Ovary (tissue), 9 donors: ENCODE results near the gene DNASE2. TPM values are rescaled to one million over a fixed set of nuclear protein-coding genes. Genes with fewer than 3 reads are reported as not detected.
"Not testable (repeated sequence)": the region's sequence is repeated elsewhere in the genome, so short reads cannot be mapped to it uniquely, and the experiment has no call there.

Experiments
- DNase-seq, 5 donors: peaks; one replicate each; pipeline ENCODE4 v3.0.0-alpha.2; 2019 to 2020
- H3K27ac ChIP-seq, 2 donors: fragments of 200-600 bp; one replicate each; pipeline versions ENCODE4 v1.5.1 to v1.8.0; 2019 to 2022
- H3K27me3 ChIP-seq: fragments of 200-600 bp; one replicate; pipeline ENCODE4 v1.8.0; 2022
- H3K36me3 ChIP-seq: fragments of 200-600 bp; sonication (generic); one replicate; pipeline ENCODE4 v1.5.1; 2019
- H3K4me1 ChIP-seq: one replicate; pipeline ENCODE4 v1.8.1; 2013; ENCODE audit warnings: mild to moderate bottlenecking, moderate library complexity; ENCODE audit not compliant: insufficient read depth
- H3K4me3 ChIP-seq: fragments of 200-600 bp; sonication (generic); one replicate; pipeline ENCODE4 v1.5.1; 2017
- H3K9me3 ChIP-seq, 2 donors: fragments of 200-600 bp in 1 of 2; sonication (generic) in 1 of 2; one replicate each; pipeline versions ENCODE4 v1.5.1 to v1.8.1; 2013 to 2019; ENCODE audit warnings: mild to moderate bottlenecking in 1 of 2, moderate library complexity in 1 of 2
- CTCF ChIP-seq, 3 donors: fragments of 450-650 bp in 2 of 3; fragments of 200-600 bp in 1 of 3; IDR thresholded peaks; one replicate each; pipeline versions ENCODE4 v1.5.1 to v1.8.0; 2016 to 2022; ENCODE audit warnings: antibody characterized with exemption in 3 of 3, mild to moderate bottlenecking in 1 of 3
- EP300 ChIP-seq: sonication (generic); formaldehyde crosslinking; IDR thresholded peaks from one replicate; pipeline ENCODE4 v1.6.1; 2017; ENCODE audit warnings: antibody characterized with exemption
- POLR2A ChIP-seq: fragments of 450-650 bp; IDR thresholded peaks from one replicate; pipeline ENCODE4 v1.6.1; 2017; ENCODE audit warnings: antibody characterized with exemption, mild to moderate bottlenecking, moderate library complexity
- WGBS, 3 donors: extraction: QIAGEN DNeasy Blood & Tissue Kit in 1 of 3; methylation state at CpG; one replicate each; pipeline versions ENCODE4 v1.1.5 to v1.1.7; 2013 to 2017; 5-methylcytosine and 5-hydroxymethylcytosine counted together
- intact Hi-C, 4 donors: fragments of 100-400 bp; cut with DNase I; formaldehyde crosslinking; loops; one replicate each; pipeline versions ENCODE4 v1.11.0 to v1.15.1; 2022 to 2023
- polyA plus RNA-seq, 2 donors: library from polyadenylated mRNA; stranded (reverse); fragments of 200-250 nt in 1 of 2; fragments of 350-450 nt in 1 of 2; fragmentation: Illumina TruSeq in 1 of 2; extraction: RNeasy Lipid Tissue Mini Kit (QIAGEN cat#74804) in 1 of 2; gene quantifications; one replicate each; pipeline ENCODE4 v1.2.3, GENCODE V29; 2013 to 2014
- total RNA-seq, 7 donors: library from RNA; depleted of rRNA in 2 of 7; stranded (reverse); fragments of >200 nt in 2 of 7; fragmentation: NEBNext Ultra II Directional in 3 of 7; extraction: Animal tissue kit (Norgen Biotek cat#: 25700) in 3 of 7; gene quantifications; one replicate each; pipeline versions ENCODE4 v1.1.0 to v1.2.4, GENCODE V29; 2016 to 2023
- donor health status: DM: no; HTN: no; CAD: no; lungs with moderate emphysema.
- donor health status: DM: no; HTN: no; CAD: no.
- donor health status: Bipolar disorder and iron deficiency.
- donor health status: DM: yes; HTN: yes; CAD: no.
- donor health status: DM: no; HTN: no; CAD: no.
- donor health status: DM: yes; HTN: yes; CAD: no.

Gene DNASE2
- total and polyA plus RNA-seq, 9 donors, result 20.9 to 54.2 (median 29.2) TPM

DNA sequence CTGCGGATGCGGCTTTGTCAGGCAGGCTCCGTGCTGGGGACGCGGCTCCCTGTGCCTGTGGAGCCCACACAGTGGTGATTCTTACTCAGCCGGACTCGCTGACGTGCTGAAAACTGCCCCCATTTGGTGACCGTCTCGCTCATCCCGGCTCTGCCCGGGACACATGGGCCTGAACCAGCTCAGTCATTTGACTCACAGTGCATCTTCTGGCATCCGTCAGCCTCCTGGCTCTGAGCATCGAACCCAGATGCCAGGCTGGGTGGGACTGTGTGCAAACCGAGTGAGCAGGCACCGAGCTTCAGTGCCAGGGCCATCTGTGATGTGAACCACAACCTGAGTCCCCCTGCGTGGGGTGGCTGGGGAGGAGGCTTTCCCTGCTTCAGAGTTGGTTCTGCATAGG is 15.2 kb upstream of the DNASE2 start:
- Histone ChIP-seq H3K27me3 (no peaks in the 10 kb centered on the region), H3K27ac (no peak overlapping the region), H3K4me3 (no peak overlapping the region), H3K36me3 (no peaks in the 10 kb centered on the region), H3K4me1 (peaks cover 5% of the 10 kb centered on the region), H3K9me3 (no peaks in the 10 kb centered on the region)
- 93 to 95% (median 94%) methylated on average over 17 of the region's 17 CpGs for WGBS, 3 donors
- intact Hi-C loops, result no loop called here
- TF ChIP-seq POLR2A (no peak), CTCF (IDR thresholded peaks at IDR 0.05) (no peak), EP300 (no peak)
- no peak for DNase-seq

DNA sequence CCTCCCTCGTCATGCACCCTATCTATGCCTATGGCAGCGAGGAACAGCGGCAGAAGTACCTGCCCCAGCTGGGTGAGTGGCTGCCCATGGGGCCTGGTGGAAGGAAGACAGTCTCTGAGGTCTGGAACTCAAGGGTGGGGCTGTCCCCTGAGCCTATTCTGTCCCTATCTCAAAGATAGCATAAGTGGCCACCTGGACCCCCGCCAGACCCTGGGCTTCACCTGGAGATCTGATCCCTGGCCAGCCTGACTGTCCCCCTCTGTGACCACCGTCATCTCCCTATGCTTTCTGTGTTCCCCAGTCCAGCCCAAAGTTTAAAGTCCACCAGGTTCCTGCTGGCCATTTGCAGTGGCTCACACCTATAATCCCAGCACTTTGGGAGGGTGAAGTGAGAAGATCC is 12.3 kb upstream of the DNASE2 start:
- H3K27ac ChIP-seq, result no peak overlapping the region
- peaks cover 5% of the 10 kb centered on the region for H3K4me1 ChIP-seq
- H3K9me3 ChIP-seq, result no peaks in the 10 kb centered on the region
- TF ChIP-seq EP300, result no peak
- TF ChIP-seq POLR2A, result no peak
- no peak for TF ChIP-seq CTCF (IDR thresholded peaks at IDR 0.05)
- H3K27me3 ChIP-seq, result no peaks in the 10 kb centered on the region
- no peak overlapping the region for H3K4me3 ChIP-seq
- no peak for DNase-seq
- 90 to 93% (median 93%) methylated on average over 5 of the region's 5 CpGs for WGBS, 3 donors
- H3K36me3 ChIP-seq, result no peaks in the 10 kb centered on the region
- intact Hi-C loops, result no loop called here

DNA sequence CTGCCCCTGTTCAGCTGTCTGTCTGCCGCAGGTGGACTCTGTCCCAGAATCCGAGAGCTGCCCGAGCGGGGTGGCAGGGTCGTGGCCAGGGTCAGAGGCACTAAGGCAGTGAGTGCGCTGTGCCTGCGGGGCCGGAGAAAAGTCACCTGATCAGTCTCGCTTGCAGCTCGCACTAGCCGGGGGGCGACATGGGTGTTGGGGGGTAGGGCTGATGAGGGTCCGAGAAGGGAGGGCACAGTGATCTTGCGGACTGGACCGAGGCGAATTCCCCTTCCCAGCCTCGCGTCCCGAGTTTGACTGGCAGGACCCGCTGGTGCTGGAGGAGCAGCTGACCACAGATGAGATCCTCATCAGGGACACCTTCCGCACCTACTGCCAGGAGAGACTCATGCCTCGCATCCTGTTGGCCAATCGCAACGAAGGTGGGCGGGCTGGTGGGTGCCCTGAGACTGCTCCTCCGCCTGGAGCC is 10.3 kb upstream of the DNASE2 start:
- Histone ChIP-seq H3K27ac (peak overlapping the region in 1 of 2 donors; percentile 70), H3K9me3 (no peaks in the 10 kb centered on the region), H3K4me1 (peaks cover 5% of the 10 kb centered on the region), H3K27me3 (no peaks in the 10 kb centered on the region), H3K4me3 (peak overlapping the region; percentile 95), H3K36me3 (no peaks in the 10 kb centered on the region)
- TF ChIP-seq POLR2A, result no peak
- intact Hi-C loops, result no loop called here
- peak in 1 of 5 donors; percentile 53 for DNase-seq
- WGBS, 3 donors, result 4 to 7% (median 5%) methylated on average over 26 of the region's 26 CpGs

DNA sequence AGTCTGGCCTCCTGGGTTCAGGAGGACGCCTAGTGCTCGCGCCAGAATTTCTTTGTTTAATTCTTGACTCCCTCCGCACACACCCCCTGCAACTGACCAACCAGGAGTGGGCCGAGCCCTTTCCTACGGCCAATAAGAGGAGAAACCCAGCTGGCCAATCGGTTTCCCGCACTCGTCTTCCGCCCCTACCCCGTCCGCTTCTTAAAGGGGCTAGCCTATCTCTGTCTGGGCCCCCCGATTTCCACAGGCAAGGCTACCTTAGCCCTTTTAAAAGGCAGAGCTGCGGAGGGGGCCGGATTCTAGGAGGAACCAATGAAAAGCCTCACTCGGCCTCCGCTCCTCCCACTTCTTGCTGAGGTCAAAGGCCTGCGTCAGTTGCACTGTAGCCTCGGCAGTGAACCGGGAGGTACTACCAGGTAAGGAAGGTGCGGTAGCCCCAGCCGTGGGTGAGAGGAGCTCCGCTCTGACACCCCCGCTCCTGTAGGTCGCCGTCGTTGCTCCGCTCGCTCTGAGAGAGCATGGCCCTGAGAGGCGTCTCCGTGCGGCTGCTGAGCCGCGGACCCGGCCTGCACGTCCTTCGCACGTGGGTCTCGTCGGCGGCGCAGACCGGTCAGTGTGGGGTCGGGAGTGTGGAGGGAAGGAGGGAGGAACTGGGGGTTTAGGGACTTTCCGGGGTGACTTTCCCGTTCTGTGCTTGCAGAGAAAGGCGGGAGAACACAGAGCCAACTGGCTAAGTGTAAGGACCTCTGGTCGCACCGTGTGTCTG is 9.7 kb upstream of the DNASE2 start, which contains the start of gene GCDH:
Gene GCDH, plus strand, starts transcription at position 374 of the 766 bp plus-strand sequence. Its CDS starts 145 bp downstream, at position 519.
- TF ChIP-seq EP300 (no peak), POLR2A (peak; percentile 58)
- intact Hi-C loops, result no loop called here

DNA sequence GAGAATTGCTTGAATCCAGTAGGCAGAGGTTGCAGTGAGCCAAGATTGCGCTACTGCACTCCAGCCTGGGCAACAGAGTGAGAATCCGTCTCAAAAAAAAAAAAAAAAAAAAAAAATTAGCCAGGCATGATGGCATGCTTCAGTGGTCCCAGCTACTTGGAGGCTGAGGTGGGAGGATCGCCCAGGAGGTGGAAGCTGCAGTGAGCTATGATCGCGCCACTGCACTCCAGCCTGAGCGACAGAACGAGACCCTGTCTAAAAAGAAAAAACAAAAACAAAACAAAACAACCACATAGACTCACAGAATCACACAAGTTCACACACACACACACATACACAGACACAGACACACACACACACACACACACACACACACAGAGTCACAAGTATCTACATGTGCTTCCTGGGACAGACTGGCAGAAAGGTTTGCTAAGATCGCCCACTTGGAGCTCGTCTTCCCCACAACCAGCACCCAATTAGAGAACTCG is 9.1 kb upstream of the DNASE2 start:
- H3K27ac ChIP-seq, result peak overlapping the region in 1 of 2 donors; percentile 70
- H3K4me3 ChIP-seq, H3K27me3 ChIP-seq, intact Hi-C loops, H3K4me1 ChIP-seq, DNase-seq, H3K9me3 ChIP-seq, H3K36me3 ChIP-seq: not testable (repeated sequence)
- 24 to 28% (median 25%) methylated on average over 10 of the region's 10 CpGs for WGBS, 3 donors

More for the DNA sequence above, 9.7 kb upstream of the DNASE2 start, which contains the start of gene GCDH:
- H3K9me3 ChIP-seq, result no peaks in the 10 kb centered on the region
- 0 to 1% (median 0%) methylated on average over 48 to 49 of the region's 49 CpGs for WGBS, 3 donors
- peak; percentile 94 to 98 (median 95) for DNase-seq
- no peaks in the 10 kb centered on the region for H3K36me3 ChIP-seq
- H3K27me3 ChIP-seq, result no peaks in the 10 kb centered on the region
- H3K27ac ChIP-seq, result peak within 1 kb of the TSS in 1 of 2 donors; percentile 70
- H3K4me3 ChIP-seq, result peak within 1 kb of the TSS; percentile 95
- peaks cover 5% of the 10 kb centered on the region for H3K4me1 ChIP-seq
